ENCODE measurements around the gene TRIM38. TPM values are rescaled to one million over a fixed set of nuclear protein-coding genes. Genes with fewer than 3 reads are reported as not detected.
A peak's percentile ranks its signal among the peaks of the same experiment; 100 is the strongest.

The TRIM38 gene
- total and polyA plus RNA-seq, 2 of the 13 experiments (the other 11 are each of a cell fraction or from before 2014, with no cell fraction given) = 2.5 to 3.1 TPM

DNA sequence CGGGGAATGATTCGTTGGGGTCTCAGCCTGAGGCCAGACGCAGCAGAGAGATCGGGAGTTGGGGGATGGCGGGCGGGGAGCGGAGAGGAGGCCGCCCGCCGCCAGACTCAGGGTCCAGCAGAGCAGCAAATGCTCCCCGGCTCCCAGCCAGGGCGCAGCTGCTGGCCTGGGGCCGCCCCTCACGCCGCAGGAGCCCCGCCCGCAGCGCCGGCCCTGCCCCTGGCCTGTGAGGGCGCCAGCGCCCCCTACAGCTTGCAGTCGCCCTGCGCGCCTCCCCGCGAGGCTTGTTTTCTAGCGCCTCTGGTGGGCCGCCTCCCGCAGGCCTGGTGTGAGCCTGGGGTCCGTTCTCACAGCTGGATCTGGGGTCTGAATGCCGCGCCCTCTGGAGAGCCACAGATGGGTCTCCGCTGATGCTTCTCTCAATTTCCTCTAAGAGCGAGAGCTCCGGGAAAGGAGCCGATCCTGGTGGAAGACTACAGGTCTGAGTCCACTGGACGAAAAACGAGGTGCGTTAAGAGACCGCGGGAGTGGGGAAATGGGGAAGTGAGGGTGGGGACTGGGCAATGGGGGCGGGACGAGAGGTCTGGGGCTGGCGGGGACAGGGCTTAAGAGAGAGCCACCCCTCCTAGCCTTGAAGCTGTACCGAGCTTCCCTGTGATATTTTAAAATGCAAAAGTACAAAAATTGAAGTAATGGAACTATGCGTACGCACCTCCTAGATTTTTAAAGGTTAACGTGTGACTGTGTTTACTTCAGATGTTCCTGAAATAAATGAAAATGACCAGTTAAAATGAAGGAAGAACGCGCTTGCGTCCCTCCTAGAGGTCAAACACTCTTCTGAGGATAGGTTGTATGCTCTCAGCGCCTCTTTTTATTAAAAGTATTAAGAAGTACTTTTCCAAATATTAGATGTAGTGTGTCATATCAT lies 30.1 kb downstream of the TRIM38 start (continued):
- TF ChIP-seq, protein P1, sequence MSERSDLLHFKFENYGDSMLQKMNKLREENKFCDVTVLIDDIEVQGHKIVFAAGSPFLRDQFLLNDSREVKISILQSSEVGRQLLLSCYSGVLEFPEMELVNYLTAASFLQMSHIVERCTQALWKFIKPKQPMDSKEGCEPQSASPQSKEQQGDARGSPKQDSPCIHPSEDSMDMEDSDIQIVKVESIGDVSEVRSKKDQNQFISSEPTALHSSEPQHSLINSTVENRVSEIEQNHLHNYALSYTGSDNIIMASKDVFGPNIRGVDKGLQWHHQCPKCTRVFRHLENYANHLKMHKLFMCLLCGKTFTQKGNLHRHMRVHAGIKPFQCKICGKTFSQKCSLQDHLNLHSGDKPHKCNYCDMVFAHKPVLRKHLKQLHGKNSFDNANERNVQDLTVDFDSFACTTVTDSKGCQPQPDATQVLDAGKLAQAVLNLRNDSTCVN (CRISPR knock-in tag; IDR thresholded peaks at IDR 0.05; ENCODE audit: borderline replicate concordance) = peak; percentile 81; the same call in 1 of the 2 replicates
- no peak for TF ChIP-seq CHCHD3 (CRISPR knock-in tag; IDR thresholded peaks at IDR 0.05)
- no peak; the same call in 1 of the 2 replicates for TF ChIP-seq ZNF644 (CRISPR knock-in tag; IDR thresholded peaks at IDR 0.05; ENCODE audit: low read depth)
- peak; percentile 91; the same call in 1 of the 2 replicates for TF ChIP-seq ZNF567 (CRISPR knock-in tag; IDR thresholded peaks at IDR 0.05; ENCODE audit: borderline replicate concordance)
- TF ChIP-seq ARID2 (CRISPR knock-in tag; IDR thresholded peaks at IDR 0.05; ENCODE audit: borderline replicate concordance) = peak; percentile 97
- TF ChIP-seq, protein P2, sequence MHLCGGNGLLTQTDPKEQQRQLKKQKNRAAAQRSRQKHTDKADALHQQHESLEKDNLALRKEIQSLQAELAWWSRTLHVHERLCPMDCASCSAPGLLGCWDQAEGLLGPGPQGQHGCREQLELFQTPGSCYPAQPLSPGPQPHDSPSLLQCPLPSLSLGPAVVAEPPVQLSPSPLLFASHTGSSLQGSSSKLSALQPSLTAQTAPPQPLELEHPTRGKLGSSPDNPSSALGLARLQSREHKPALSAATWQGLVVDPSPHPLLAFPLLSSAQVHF (CRISPR knock-in tag; IDR thresholded peaks at IDR 0.05) = no peak
- no peak; the same call in none of the 2 replicates for TF ChIP-seq NFYC (CRISPR knock-in tag; IDR thresholded peaks at IDR 0.05)
- peak; percentile 76; the same call in 1 of the 2 replicates for TF ChIP-seq ZNF619 (CRISPR knock-in tag; IDR thresholded peaks at IDR 0.05)
- TF ChIP-seq ZFX (CRISPR knock-in tag; IDR thresholded peaks at IDR 0.05; ENCODE audit: low read depth) = peak; percentile 96
- TF ChIP-seq, protein P3, sequence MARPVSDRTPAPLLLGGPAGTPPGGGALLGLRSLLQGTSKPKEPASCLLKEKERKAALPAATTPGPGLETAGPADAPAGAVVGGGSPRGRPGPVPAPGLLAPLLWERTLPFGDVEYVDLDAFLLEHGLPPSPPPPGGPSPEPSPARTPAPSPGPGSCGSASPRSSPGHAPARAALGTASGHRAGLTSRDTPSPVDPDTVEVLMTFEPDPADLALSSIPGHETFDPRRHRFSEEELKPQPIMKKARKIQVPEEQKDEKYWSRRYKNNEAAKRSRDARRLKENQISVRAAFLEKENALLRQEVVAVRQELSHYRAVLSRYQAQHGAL (CRISPR knock-in tag; IDR thresholded peaks at IDR 0.05; ENCODE audit: not compliant biosample characterization) = no peak
- peak; percentile 74; the same call in 1 of the 2 replicates for TF ChIP-seq RFXAP (CRISPR knock-in tag; IDR thresholded peaks at IDR 0.05; ENCODE audit: borderline replicate concordance)
- no peak for TF ChIP-seq ZSCAN12 (CRISPR knock-in tag; IDR thresholded peaks at IDR 0.05)
- TF ChIP-seq, protein P4, sequence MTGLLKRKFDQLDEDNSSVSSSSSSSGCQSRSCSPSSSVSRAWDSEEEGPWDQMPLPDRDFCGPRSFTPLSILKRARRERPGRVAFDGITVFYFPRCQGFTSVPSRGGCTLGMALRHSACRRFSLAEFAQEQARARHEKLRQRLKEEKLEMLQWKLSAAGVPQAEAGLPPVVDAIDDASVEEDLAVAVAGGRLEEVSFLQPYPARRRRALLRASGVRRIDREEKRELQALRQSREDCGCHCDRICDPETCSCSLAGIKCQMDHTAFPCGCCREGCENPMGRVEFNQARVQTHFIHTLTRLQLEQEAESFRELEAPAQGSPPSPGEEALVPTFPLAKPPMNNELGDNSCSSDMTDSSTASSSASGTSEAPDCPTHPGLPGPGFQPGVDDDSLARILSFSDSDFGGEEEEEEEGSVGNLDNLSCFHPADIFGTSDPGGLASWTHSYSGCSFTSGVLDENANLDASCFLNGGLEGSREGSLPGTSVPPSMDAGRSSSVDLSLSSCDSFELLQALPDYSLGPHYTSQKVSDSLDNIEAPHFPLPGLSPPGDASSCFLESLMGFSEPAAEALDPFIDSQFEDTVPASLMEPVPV (CRISPR knock-in tag; IDR thresholded peaks at IDR 0.05) = peak; percentile 84
- TF ChIP-seq BORCS8-MEF2B (CRISPR knock-in tag; IDR thresholded peaks at IDR 0.05) = peak; percentile 92
- TF ChIP-seq MED8 (CRISPR knock-in tag; IDR thresholded peaks at IDR 0.05; ENCODE audit: insufficient replicate concordance) = peak; percentile 61
- TF ChIP-seq, protein P5, sequence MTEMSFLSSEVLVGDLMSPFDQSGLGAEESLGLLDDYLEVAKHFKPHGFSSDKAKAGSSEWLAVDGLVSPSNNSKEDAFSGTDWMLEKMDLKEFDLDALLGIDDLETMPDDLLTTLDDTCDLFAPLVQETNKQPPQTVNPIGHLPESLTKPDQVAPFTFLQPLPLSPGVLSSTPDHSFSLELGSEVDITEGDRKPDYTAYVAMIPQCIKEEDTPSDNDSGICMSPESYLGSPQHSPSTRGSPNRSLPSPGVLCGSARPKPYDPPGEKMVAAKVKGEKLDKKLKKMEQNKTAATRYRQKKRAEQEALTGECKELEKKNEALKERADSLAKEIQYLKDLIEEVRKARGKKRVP (CRISPR knock-in tag; IDR thresholded peaks at IDR 0.05) = peak in 1 of 2 experiments; percentile 75; a peak in 2 of 4 replicates
- TF ChIP-seq, protein P6, sequence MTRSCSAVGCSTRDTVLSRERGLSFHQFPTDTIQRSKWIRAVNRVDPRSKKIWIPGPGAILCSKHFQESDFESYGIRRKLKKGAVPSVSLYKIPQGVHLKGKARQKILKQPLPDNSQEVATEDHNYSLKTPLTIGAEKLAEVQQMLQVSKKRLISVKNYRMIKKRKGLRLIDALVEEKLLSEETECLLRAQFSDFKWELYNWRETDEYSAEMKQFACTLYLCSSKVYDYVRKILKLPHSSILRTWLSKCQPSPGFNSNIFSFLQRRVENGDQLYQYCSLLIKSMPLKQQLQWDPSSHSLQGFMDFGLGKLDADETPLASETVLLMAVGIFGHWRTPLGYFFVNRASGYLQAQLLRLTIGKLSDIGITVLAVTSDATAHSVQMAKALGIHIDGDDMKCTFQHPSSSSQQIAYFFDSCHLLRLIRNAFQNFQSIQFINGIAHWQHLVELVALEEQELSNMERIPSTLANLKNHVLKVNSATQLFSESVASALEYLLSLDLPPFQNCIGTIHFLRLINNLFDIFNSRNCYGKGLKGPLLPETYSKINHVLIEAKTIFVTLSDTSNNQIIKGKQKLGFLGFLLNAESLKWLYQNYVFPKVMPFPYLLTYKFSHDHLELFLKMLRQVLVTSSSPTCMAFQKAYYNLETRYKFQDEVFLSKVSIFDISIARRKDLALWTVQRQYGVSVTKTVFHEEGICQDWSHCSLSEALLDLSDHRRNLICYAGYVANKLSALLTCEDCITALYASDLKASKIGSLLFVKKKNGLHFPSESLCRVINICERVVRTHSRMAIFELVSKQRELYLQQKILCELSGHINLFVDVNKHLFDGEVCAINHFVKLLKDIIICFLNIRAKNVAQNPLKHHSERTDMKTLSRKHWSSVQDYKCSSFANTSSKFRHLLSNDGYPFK (CRISPR knock-in tag; IDR thresholded peaks at IDR 0.05; ENCODE audit: borderline replicate concordance) = peak; percentile 79; the same call in 1 of the 2 replicates
- TF ChIP-seq KDM2A (CRISPR knock-in tag; IDR thresholded peaks at IDR 0.05; ENCODE audit: borderline replicate concordance, low read depth) = peak; percentile 91
